HG02981 (cell line): ENCODE results near the gene CSF2RB.

Source experiments
- ATAC-seq: cut with Tn5 transposase; IDR thresholded peaks from one replicate; pipeline ENCODE4 v1.9.1; 2021; ENCODE audit warnings: mild to moderate bottlenecking, moderate library complexity; ENCODE audit not compliant: unreplicated experiment

The CSF2RB gene

DNA sequence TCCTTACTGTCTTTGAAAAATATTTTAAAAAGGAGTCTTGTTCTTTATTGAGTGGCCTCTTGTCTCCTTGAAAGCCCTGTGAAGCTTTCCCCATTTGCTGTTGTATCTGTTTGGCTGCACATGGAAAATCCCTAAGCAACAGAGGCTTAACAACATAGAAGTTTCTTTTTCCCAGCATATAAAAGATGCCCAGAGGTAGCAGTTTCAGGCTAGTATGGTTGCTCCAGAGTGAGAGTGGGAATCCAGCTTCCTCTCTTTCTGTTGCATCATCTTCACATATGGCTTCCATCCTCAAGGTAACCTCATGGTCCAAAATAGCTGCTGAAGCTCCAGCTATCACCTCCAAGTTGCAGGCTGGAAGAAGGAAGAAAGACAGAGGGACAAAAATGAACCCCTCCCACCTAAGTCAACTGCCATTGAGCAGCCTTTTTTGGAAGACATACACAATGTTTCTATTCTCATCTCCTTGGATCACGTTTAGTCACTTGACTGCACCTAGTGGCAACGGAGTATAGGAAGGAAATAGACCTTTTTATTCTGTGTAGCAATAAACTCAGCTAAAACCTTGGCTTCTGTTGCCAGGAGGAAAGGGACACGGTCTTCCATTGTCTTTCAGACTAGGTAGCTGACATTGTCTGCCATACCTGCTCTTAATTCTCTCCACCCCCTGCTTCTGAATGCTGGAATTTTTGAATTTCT is 5.3 kb downstream of the CSF2RB start:
- no peak for ATAC-seq

DNA sequence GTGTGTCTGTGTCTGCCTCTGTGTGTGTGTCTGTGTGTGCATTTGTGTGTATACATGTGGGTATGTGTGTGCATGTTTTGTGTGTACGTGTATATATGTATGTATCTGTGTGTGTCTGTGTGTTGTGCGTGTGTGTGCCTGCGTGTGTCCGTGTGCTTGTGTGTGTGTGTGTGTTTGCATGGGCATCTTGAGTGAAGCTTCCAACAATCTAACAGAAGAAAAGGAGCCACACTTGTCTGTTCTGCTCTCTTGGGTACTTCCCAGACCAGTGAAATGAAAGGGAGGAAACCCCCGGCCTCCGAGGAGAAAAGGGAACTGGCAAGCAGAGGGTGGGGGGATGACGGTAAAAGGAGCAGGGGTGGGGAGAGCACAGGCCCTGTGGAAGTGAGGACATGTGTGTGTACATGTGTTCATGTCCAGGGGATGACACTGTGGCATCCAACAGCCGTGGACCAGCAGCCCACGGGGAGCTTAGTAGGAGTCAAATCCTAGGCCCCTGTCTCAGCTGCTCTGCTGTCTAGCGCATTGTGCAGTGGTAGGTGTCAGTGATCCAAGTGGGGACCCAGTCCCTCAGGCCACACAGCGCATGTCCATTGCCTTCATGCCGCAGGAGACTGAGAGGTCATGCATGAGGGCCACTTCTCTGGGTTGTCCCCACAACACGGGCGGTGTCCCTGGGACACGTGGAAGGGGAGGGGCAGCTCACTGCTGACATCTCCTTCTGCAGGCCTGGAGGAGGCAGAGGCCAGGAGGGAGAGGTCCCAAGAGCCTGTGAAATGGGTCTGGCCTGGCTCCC is 8.1 kb downstream of the CSF2RB start:
- ATAC-seq: no peak

DNA sequence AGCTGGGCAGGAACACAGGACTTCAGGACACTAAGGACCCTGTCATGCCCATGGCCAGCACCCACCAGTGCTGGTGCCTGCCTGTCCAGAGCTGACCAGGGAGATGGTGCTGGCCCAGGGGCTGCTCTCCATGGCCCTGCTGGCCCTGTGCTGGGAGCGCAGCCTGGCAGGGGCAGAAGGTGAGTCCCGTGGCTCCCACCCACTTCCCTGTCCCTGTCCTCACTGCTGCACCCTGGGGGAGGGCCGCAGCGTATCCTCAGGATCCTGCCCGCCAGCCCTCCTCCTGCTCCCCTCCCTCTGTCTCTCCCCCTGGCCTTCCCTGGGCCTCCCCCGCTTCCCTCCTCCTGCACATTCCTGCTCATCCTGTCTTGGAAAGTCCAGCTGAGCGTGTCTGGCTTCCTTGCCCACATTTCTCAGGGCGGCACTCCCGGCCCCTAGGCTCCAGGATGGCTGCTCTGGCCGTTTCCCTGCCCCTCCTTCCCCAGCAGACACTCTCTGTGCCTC is 8.7 kb downstream of the CSF2RB start:
- ATAC-seq: no peak

DNA sequence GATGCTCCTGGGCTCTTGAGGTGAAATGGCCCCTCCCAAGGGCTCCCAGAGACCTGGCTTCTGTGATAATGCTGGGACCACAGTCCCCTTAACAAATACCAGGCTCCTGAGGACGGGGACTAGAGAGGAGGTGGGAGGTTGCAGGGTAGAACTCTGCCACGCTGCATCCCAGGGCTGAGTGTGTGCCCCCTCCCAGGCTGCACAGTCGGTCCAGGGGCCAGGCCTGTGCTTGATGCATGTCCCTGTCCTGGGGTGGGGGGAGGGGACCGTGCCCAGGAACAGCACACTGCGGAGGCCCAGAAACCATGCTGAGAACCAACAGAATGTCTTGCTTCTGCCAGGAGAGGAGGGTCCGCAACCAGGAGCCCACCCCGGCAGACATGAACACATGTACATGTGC is 9.3 kb downstream of the CSF2RB start:
- no peak for ATAC-seq

DNA sequence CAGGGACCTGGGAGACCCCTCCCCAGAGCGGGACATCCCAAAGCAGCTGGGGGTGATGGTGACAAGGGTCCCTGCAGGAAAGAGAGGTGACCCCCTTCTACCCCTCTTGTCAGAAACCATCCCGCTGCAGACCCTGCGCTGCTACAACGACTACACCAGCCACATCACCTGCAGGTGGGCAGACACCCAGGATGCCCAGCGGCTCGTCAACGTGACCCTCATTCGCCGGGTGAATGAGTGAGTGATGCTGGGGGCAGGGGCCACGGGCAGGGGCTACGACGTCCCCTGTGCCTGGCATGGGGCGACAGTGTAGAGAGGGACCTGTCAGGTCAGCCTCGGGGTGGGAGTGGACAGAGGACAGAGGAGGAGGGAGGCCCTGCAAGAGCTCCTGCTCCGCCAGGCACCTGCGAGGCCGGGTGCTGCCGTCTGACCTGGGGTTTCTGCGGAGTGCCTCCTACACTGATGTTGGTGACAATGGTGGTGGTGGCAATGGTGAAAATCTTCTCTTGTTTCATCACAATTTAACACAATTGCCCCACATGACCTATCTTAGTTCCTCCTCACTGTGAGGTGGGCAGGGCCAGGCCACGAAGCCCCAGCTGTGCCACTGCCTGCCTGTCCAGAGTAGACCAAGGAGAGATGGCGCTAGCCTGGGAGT is 9.8 kb downstream of the CSF2RB start:
- no peak for ATAC-seq

DNA sequence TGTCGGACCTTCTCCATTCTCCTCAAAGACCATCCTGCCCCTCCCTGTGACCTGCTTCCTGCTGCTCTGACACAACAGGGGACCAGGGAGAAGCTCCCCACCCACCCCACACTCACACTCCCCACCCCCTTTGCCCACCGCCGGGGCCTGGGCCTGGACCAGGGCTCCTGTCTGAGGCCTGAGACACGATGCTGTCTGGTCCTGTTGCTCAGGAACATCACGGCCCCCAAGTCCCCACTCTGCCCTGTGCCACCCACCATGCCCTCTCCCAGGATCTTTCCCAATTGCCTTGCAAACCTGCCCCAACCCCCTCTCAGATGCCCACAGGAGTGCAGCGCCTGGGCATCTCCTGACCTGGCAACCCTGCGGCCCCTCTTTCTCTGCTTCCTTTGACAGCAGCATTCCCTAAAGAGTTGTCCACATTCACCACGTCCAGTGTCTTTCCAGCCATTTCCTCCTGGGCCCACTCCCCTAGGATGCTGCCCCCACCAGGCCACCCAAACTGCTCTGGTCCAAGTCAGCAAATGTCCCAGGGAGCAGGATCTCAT is 10.8 kb downstream of the CSF2RB start:
- no peak for ATAC-seq

DNA sequence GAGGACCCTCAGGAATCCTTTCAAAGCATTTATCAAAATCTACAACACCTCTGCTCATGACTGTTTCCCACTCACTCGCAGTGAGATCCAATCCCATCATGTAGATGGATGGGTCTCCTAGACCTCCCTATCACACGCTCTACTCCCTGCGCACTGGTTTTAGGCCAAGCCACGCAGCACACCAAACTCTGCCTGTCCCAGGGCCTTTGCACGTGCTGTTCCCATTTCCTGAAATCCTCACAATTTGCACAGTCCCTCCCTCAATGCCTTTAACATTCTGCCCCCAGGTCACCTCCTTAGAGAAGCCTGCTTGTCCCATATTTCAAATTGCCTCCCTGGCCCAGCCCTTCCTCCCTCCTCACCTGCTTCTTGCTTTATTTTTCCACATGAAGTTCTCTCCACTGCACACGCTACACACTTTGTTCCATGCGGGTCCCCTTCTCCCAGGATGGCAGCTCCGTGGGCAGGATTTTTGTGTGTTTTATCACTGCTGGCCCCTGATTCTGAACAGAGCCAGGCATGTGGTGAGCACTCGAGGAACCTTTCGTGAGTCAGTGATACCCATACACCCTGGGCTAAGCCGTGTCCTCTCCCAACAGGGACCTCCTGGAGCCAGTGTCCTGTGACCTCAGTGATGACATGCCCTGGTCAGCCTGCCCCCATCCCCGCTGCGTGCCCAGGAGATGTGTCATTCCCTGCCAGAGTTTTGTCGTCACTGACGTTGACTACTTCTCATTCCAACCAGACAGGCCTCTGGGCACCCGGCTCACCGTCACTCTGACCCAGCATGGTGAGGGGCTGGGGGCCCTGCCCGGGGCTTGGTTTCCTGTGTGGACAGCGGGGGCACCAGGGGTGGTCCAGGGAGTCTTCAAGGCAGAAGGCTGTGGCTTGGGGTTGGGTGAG is 12.2 kb downstream of the CSF2RB start:
- ATAC-seq: no peak

DNA sequence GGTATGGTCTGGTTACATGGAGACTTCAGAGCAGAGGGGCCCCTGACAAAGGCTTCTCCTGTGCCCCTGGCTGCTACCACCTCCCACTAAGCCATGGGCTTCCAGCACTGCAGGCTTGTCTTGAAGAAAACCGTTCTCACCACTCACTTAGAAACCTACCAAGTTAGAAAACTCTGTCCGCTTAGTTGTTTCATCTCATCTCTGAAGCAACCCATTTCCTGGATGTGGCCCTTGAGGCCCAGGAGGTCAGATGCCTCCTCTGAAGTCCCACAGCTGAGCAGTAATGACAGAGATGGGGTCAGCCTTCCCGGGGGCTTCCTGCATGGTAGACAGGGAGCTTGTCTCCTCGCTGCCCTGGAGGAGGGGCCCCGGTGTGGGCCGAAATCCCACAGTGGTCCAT is 12.9 kb downstream of the CSF2RB start:
- no peak for ATAC-seq

DNA sequence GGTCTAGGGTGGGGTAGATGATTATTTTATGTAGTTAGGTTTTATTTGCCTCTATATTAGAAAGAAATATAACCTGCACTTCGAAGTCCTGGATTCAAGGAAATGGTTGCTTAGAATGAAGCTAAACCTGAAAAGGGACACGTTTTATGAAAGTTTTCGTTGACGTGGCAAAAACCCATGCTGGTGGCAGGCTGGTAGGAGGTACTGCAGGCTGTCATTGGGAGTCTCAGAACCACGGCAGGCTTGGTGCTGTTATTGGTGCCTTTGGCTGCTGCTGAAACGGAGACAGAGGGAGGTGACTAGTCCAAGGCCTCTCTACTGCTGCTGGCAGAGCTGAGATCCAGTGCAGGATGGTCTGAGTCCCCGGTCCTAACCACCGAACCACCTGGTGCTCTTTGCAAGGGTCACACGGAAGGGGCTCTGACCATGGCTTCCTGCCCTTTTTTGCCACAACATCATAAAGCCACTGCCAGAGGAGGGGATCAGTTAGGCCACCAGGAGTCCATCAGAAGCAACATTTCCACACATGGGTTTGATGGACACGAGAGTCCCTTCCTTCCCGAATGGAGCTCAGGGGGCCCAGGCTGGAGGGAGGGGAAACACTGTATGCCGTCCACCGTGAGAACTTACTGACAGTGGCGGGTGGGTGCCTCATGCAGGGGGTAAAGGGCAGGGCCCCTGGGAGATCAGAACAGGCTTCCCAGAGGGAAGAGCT is 13.4 kb downstream of the CSF2RB start:
- ATAC-seq: no peak

DNA sequence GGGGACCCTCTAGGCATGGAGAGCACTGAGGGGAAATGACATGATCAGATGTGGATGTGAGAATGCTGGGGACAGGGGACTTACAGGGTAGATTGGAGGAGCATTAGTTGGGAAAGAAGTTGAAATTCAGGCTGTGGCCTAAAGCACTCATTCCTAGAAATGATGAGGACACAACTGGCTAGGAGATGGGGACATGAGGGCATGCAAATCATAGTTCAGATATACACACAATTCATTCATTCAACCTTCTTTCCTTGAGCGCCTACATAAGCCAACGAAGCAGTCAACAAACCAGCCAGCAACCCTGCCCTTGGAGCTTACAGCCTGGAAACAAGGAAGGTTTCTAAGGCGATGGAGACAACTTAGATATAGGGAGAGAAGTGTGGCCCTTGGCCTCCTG is 14.2 kb downstream of the CSF2RB start:
- ATAC-seq: no peak

DNA sequence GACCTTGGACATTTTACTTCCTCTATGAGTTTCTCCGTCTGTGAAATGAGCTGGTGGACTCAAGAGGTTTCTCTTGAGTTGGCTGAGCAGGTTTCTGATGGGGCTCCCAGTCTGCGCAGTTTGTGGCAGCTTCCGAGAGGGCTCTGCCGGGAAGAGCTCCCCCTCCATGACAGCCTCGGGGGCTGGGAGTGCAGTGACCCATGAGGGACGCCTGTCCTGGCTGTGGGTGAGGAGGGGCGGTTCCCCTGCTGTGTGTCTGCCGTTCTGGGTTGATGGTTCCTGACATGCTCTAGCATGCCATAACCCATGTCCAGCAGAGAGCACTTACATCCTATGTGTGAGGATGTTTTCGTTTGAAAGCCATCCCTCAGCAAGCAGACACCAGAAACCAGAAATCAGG is 14.8 kb downstream of the CSF2RB start:
- no peak for ATAC-seq

DNA sequence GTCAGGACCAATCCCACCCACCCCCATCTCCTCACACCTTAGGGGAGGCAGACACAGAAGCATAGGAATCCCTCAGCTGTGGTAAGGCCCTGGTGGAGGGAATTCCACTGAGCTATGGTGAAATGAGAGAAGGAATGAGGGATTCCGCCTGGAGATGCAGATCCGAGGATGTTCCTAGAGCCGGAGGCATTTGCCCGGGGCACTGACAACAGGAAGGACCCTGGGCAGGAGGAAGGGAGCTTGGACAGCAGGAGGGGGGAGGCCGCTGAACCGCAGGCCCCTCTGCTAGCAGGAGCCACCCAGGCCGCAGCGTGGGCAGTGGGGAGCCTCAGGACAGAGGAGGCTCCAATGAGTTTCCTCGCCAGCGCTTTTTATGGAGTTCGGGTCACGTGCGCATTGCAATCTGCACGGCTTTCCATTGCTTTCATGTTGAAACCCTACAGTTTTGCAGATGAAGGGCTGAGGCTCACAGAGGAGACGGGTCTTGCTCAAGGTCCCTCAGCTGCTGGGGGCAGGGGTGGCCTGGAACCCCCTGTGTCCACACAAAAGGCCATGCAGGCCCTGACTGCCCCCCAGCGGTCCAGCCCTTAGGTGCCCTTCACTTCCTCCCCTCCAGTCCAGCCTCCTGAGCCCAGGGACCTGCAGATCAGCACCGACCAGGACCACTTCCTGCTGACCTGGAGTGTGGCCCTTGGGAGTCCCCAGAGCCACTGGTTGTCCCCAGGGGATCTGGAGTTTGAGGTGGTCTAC is 15.5 kb downstream of the CSF2RB start:
- ATAC-seq: no peak

DNA sequence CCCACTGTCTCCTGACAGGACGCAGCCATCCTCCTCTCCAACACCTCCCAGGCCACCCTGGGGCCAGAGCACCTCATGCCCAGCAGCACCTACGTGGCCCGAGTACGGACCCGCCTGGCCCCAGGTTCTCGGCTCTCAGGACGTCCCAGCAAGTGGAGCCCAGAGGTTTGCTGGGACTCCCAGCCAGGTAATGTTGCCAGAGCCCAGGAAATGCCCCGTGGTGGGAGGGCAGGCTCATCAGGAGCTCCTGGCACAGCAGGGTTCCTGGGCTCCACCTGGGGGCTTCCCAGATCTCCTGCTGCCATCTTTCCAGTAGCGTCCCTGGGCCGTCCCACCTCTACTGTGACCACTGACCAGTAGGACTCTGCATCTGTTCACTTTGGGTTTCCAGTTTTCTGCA is 16.2 kb downstream of the CSF2RB start:
- ATAC-seq: no peak

DNA sequence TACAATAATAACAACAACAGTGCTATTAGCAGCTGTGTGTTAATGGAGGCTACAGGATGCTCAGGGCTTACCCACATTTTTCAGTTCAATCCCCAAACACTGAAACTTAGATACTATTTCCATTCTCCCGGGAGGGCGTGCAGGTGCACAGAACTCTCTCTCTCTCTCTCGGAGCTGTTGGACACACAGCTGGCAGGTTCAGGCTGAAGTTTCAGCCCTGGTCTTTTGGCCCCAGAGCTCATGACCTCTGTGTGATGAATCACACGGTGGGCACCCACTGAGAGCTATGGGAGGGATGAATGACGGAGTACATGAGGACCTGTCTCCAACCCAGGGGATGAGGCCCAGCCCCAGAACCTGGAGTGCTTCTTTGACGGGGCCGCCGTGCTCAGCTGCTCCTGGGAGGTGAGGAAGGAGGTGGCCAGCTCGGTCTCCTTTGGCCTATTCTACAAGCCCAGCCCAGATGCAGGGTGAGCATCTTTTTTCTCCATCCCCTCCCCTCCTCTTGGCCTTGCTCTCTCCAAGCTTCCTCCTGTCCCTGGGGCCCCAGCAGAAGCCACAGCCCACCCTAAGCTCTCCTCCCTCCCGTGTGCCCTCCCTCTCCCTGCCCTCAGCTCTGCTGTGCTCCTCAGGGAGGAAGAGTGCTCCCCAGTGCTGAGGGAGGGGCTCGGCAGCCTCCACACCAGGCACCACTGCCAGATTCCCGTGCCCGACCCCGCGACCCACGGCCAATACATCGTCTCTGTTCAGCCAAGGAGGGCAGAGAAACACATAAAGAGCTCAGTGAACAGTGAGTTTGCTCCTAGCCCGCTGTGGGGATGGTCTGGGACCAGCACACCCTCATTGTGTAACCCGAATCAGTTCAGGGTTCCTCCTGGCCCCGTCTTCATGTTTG is 16.9 kb downstream of the CSF2RB start:
- no peak for ATAC-seq

DNA sequence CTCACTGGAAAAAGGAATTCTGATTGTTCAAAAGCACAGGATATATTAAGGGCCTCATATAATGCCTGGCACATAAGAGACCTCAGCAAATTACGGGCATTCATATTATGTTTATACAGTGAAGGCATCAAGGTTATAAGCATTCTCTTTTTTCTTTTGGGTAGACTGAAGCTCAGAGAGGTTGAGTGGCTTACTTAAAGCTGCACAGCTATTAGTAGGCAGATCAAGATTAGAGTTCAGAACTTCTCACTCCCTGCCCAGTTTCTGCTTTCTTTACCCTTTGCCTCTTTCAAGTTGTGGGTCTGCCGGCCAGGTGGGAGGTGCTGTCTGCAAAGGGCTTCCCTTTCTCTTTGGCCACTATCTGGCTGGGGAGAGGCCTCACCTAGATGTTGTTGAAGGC is 18.0 kb downstream of the CSF2RB start:
- ATAC-seq: no peak

DNA sequence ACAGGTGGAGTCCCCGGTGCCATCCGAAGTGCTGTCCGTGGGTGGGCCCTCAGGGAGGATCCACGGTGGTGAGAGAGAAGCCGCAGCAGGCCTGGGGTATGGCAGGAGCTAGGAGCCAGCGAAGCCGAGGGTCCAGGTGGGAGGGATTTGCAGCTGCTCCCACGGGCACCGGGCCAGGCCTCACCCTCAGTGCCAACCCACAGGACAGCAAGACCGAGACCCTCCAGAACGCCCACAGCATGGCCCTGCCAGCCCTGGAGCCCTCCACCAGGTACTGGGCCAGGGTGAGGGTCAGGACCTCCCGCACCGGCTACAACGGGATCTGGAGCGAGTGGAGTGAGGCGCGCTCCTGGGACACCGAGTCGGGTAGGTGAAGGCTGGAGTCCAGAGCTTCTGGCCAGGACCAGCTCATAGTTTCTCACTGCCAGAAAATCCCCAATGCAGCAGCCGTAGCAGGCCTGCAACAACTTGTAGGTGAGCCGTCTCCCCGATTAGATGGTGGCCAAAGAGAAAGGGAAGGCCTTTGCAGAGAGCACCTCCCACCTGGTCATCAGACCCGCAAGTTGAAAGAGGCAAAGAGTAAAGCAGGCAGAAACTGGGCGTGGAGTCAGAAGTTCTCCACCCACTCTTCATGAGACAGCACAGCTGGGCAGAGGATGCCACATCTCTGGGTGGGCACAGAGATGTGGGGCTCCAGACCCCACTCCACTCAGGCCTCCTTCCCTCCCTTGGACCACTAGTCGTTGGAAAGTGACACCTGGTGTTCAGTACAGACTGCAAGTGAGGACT is 20.4 kb downstream of the CSF2RB start:
- ATAC-seq: no peak
